Middle frontal gyrus (tissue), 1 donor: Measurements from ENCODE around the gene DYTN.

Experiments
- DNase-seq: peaks from one replicate; pipeline ENCODE4 v3.0.0-alpha.2; 2015; ENCODE audit warnings: low spot score; ENCODE audit errors: extremely low spot score

DYTN gene

GRCh38 chr2:206616151-206616550 is 102.0 kb downstream of the DYTN start:
- no peak for DNase-seq

GRCh38 chr2:206615417-206616089 is 102.6 kb downstream of the DYTN start:
- DNase-seq, result no peak

GRCh38 chr2:206614811-206615210 is 103.4 kb downstream of the DYTN start:
- DNase-seq, result no peak

GRCh38 chr2:206611736-206612135 is 106.5 kb downstream of the DYTN start:
- no peak for DNase-seq

- no peak for DNase-seq
Observed at GRCh38 chr2:206611191-206611590, 107.0 kb downstream of the DYTN start.

DNA sequence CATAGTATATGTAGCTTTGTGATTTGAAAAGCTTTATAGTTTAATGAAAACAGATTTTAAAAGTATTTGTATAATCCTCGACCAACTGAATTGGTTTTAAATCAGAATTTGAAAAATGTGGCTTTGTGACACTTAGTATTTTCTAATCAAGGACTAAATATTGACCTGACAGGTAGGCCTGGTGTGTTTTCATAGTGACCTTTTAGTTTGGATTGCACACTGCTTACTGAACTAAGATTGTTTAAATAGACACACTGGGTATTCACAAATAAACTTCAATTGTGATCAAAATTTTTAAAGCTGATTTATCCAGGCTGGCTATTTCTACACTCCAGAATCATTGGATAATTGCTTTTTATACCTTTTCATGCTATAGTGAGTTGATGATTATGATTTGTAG is 107.7 kb downstream of the DYTN start:
- no peak for DNase-seq

DNA sequence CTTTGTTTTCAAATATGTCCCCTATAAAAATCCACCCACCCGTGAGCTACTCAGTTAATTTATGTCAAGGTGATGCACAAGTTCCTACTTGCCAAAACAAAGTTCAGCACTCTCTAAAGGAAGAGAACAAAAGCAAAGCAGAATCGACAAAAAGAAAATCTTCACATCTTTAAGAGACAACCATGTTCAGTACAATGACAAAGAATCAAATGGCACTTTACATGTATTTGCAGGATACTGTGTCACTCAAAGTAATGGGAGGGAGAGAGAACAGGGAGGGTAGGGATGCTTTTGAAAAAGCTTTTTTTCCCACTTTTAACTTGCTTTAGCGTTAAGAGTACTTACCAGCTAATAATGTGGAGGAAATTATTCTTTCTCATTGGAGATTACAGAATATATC is 115.0 kb downstream of the DYTN start:
- DNase-seq, result no peak
